Upper lobe of left lung (tissue), 4 donors: Measurements from ENCODE around the gene ORMDL3.

ENCODE experiments used
- EP300 ChIP-seq, 4 donors: sonication (generic); formaldehyde crosslinking; IDR thresholded peaks; one replicate each; pipeline ENCODE4 v1.5.1; 2017; ENCODE audit warnings: antibody characterized with exemption in 4 of 4, control low read depth in 2 of 4
- POLR2A ChIP-seq, 4 donors: fragments of 450-650 bp; IDR thresholded peaks; one replicate each; pipeline ENCODE4 v1.5.1; 2016 to 2017; ENCODE audit warnings: antibody characterized with exemption in 4 of 4, mild to moderate bottlenecking in 2 of 4
- POLR2AphosphoS5 ChIP-seq, 2 donors: sonication (generic); formaldehyde crosslinking; IDR thresholded peaks; one replicate each; pipeline ENCODE4 v1.5.1; 2017; ENCODE audit warnings: antibody characterized with exemption in 2 of 2
- TF ChIP-seq, protein P1 (sequence below), 6 experiments: fragments of 450-650 bp in 4 of 6; fragments of 200-600 bp in 2 of 6; sonication (generic) in 2 of 6; IDR thresholded peaks; one replicate each; pipeline ENCODE4 v1.5.1; 2016 to 2019; ENCODE audit warnings: antibody characterized with exemption in 6 of 6

DNA sequence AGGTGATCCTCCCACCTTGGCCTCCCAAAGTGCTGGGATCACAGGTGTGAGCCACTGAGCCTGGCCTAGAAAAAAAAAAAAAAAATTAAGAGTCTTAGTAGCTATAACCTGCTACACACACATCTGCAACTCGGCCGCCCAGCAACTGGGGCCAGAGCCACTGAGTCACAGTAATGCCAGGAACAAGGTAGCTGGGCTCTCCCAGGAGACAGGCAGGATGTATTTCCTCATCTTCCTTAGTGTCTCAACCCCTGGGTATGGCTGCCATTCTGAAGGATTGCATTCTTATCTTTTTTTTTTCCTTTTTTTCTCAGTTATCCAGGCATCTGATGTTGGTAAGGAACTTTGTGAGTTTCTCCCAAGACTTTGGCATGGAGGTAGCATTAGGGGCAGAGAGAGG lies 46.1 kb upstream of the ORMDL3 start:
- TF ChIP-seq, protein P1, sequence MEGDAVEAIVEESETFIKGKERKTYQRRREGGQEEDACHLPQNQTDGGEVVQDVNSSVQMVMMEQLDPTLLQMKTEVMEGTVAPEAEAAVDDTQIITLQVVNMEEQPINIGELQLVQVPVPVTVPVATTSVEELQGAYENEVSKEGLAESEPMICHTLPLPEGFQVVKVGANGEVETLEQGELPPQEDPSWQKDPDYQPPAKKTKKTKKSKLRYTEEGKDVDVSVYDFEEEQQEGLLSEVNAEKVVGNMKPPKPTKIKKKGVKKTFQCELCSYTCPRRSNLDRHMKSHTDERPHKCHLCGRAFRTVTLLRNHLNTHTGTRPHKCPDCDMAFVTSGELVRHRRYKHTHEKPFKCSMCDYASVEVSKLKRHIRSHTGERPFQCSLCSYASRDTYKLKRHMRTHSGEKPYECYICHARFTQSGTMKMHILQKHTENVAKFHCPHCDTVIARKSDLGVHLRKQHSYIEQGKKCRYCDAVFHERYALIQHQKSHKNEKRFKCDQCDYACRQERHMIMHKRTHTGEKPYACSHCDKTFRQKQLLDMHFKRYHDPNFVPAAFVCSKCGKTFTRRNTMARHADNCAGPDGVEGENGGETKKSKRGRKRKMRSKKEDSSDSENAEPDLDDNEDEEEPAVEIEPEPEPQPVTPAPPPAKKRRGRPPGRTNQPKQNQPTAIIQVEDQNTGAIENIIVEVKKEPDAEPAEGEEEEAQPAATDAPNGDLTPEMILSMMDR (IDR thresholded peaks at IDR 0.05) = no peak
- TF ChIP-seq POLR2AphosphoS5 (IDR thresholded peaks at IDR 0.05) (no peak), EP300 (IDR thresholded peaks at IDR 0.05) (no peak), POLR2A (IDR thresholded peaks at IDR 0.05) (no peak)
